ENCODE results near the gene CUTA. TPM values are rescaled to one million over a fixed set of nuclear protein-coding genes. Genes with fewer than 3 reads are reported as not detected.

Gene CUTA
- total RNA-seq, 4 donors from 2014 or later = 69.9 to 119 (median 93.2) TPM

- intact Hi-C loops (cut with DNase I; ENCODE audit: low total_unique reads) (loop anchor here (5.0 kb wide), 1 partner anchor 214 kb away; the partner anchor contains the start of genes HSD17B8, RXRB and SLC39A7), in situ Hi-C loops (cut with MboI; ENCODE audit: low sequenced_read_pairs in 4 of 4) (loop anchor here in 1 of 4 donors (25.0 kb wide), 1 partner anchor 454 kb away; the partner anchor contains the start of genes BRD2 and HLA-DMA)
- Histone ChIP-seq H3K9me3 (no peaks in the 10 kb centered on the region), H3K4me3 (peak overlapping the region in 3 of 4 donors; percentile 62 to 74 (median 70)), H3K36me3 (peaks cover 3 to 45% of the 10 kb centered on the region in 2 donors), H3K27ac (peak overlapping the region; percentile 84 to 94 (median 88)), H3K4me1 (peaks cover 29 to 30% of the 10 kb centered on the region in 2 donors), H3K27me3 (no peaks in the 10 kb centered on the region)
- no peak for ATAC-seq
- TF ChIP-seq POLR2A (IDR thresholded peaks at IDR 0.05) = no peak
- DNase-seq = no peak
Observed at GRCh38 chr6:33416386-33417127, 1.4 kb downstream of the CUTA start.

GRCh38 chr6:33415831-33416230 is 2.1 kb downstream of the CUTA start:
- H3K4me1 ChIP-seq = peaks cover 30 to 31% of the 10 kb centered on the region in 2 donors
- H3K36me3 ChIP-seq = peaks cover 3 to 45% of the 10 kb centered on the region in 2 donors
- H3K4me3 ChIP-seq = no peak overlapping the region
- TF ChIP-seq POLR2A (IDR thresholded peaks at IDR 0.05) (no peak), CTCF (IDR thresholded peaks at IDR 0.05 in 4 of 5, conservative IDR thresholded peaks at IDR 0.05 in 1 of 5) (no peak)
- in situ Hi-C loops (cut with MboI; ENCODE audit: low sequenced_read_pairs in 4 of 4) = loop anchor here in 1 of 4 donors (25.0 kb wide), 1 partner anchor 454 kb away; the partner anchor contains the start of genes BRD2 and HLA-DMA
- no peak for ATAC-seq
- H3K9me3 ChIP-seq = no peaks in the 10 kb centered on the region
- H3K27ac ChIP-seq = peak overlapping the region in 1 of 4 donors; percentile 12
- intact Hi-C loops (cut with DNase I; ENCODE audit: low total_unique reads) = loop anchor here (5.0 kb wide), 1 partner anchor 214 kb away; the partner anchor contains the start of genes HSD17B8, RXRB and SLC39A7
- DNase-seq = no peak
- H3K27me3 ChIP-seq = no peaks in the 10 kb centered on the region

- Histone ChIP-seq H3K4me3 (no peak overlapping the region), H3K27ac (no peak overlapping the region), H3K27me3 (no peaks in the 10 kb centered on the region), H3K4me1 (peaks cover 31 to 32% of the 10 kb centered on the region in 2 donors), H3K9me3 (no peaks in the 10 kb centered on the region), H3K36me3 (peaks cover 3 to 45% of the 10 kb centered on the region in 2 donors)
- ATAC-seq (no peak), DNase-seq (no peak)
- intact Hi-C loops (cut with DNase I; ENCODE audit: low total_unique reads) = loop anchor here (5.0 kb wide), 1 partner anchor 212 kb away; the partner anchor contains the start of genes HSD17B8, RXRB and SLC39A7
- in situ Hi-C loops (cut with MboI; ENCODE audit: low sequenced_read_pairs in 4 of 4) = loop anchor here in 1 of 4 donors (25.0 kb wide), 1 partner anchor 452 kb away; the partner anchor contains the start of genes BRD2 and HLA-DMA
- TF ChIP-seq CTCF (IDR thresholded peaks at IDR 0.05 in 4 of 5, conservative IDR thresholded peaks at IDR 0.05 in 1 of 5) (no peak), POLR2A (IDR thresholded peaks at IDR 0.05) (no peak)
Observed at GRCh38 chr6:33414592-33415271, 3.2 kb downstream of the CUTA start.

GRCh38 chr6:33413241-33414120 is 4.4 kb downstream of the CUTA start:
- Histone ChIP-seq H3K4me3 (no peak overlapping the region), H3K27me3 (no peaks in the 10 kb centered on the region), H3K36me3 (peaks cover 3 to 45% of the 10 kb centered on the region in 2 donors), H3K27ac (no peak overlapping the region), H3K4me1 (peaks cover 20 to 32% of the 10 kb centered on the region in 2 donors), H3K9me3 (no peaks in the 10 kb centered on the region)
- intact Hi-C loops (cut with DNase I; ENCODE audit: low total_unique reads) = no loop called here
- ATAC-seq (no peak), DNase-seq (no peak)
- TF ChIP-seq CTCF (IDR thresholded peaks at IDR 0.05 in 4 of 5, conservative IDR thresholded peaks at IDR 0.05 in 1 of 5) (no peak), POLR2A (IDR thresholded peaks at IDR 0.05) (no peak)
- in situ Hi-C loops (cut with MboI; ENCODE audit: low sequenced_read_pairs in 4 of 4) = loop anchor here in 1 of 4 donors (25.0 kb wide), 1 partner anchor 451 kb away; the partner anchor contains the start of genes BRD2 and HLA-DMA

All from gastrocnemius medialis (tissue), 4 donors.